Upper lobe of left lung (tissue), 4 donors: ENCODE results near the gene FANCC.

Source experiments
- CTCF ChIP-seq, 6 experiments: fragments of 450-650 bp in 4 of 6; fragments of 200-600 bp in 2 of 6; sonication (generic) in 2 of 6; IDR thresholded peaks; one replicate each; pipeline ENCODE4 v1.5.1; 2016 to 2019; ENCODE audit warnings: antibody characterized with exemption in 6 of 6
- EP300 ChIP-seq, 4 donors: sonication (generic); formaldehyde crosslinking; IDR thresholded peaks; one replicate each; pipeline ENCODE4 v1.5.1; 2017; ENCODE audit warnings: antibody characterized with exemption in 4 of 4, control low read depth in 2 of 4
- POLR2A ChIP-seq, 4 donors: fragments of 450-650 bp; IDR thresholded peaks; one replicate each; pipeline ENCODE4 v1.5.1; 2016 to 2017; ENCODE audit warnings: antibody characterized with exemption in 4 of 4, mild to moderate bottlenecking in 2 of 4

- TF ChIP-seq POLR2A (IDR thresholded peaks at IDR 0.05) (no peak), CTCF (IDR thresholded peaks at IDR 0.05) (no peak), EP300 (IDR thresholded peaks at IDR 0.05) (no peak)
These were observed 93.0 kb downstream of the FANCC start for GRCh38 chr9:95224376-95225019.
